Smooth muscle cell (in vitro differentiated cells): Measurements from ENCODE around the gene AGAP3. TPM values are rescaled to one million over a fixed set of nuclear protein-coding genes. Genes with fewer than 3 reads are reported as not detected.
A peak's percentile ranks its signal among the peaks of the same experiment; 100 is the strongest.

ENCODE experiments used
- DNase-seq: peaks from one replicate; lab custom pipeline; 2025; ENCODE audit not compliant: unreplicated experiment; lab: John Stamatoyannopoulos, UW
- H2AFZ ChIP-seq: fragments of 200-600 bp; sonication (generic); 2 replicates; pipeline ENCODE4 v1.6.0; 2016; ENCODE audit warnings: antibody characterized with exemption, low read depth, mild to moderate bottlenecking
- H3F3A ChIP-seq: fragments of 200-600 bp; sonication (generic); 2 replicates; pipeline ENCODE4 v1.6.0; 2017; ENCODE audit warnings: antibody characterized with exemption, low read depth
- H3K27ac ChIP-seq: fragments of 200-600 bp; sonication (generic); 2 replicates; pipeline ENCODE4 v1.5.1; 2016; ENCODE audit warnings: low read depth, mild to moderate bottlenecking
- H3K27me3 ChIP-seq: fragments of 200-600 bp; sonication (generic); 2 replicates; pipeline ENCODE4 v1.6.1; 2016; ENCODE audit warnings: low read depth, mild to moderate bottlenecking
- H3K36me3 ChIP-seq: fragments of 200-600 bp; sonication (generic); 2 replicates; pipeline ENCODE4 v1.5.1; 2016; ENCODE audit warnings: low read depth
- H3K4me1 ChIP-seq: fragments of 200-600 bp; sonication (generic); 2 replicates; pipeline ENCODE4 v1.5.1; 2016; ENCODE audit warnings: low read depth
- H3K4me2 ChIP-seq: fragments of 200-600 bp; sonication (generic); 2 replicates; pipeline ENCODE4 v1.6.0; 2016; ENCODE audit warnings: mild to moderate bottlenecking
- H3K4me3 ChIP-seq: fragments of 200-600 bp; sonication (generic); 2 replicates; pipeline ENCODE4 v1.5.1; 2016; ENCODE audit warnings: mild to moderate bottlenecking
- H3K79me2 ChIP-seq: fragments of 200-600 bp; sonication (generic); 2 replicates; pipeline ENCODE4 v1.6.0; 2016; ENCODE audit warnings: low read depth, mild to moderate bottlenecking
- H3K9ac ChIP-seq: fragments of 200-600 bp; sonication (generic); 2 replicates; pipeline ENCODE4 v1.6.0; 2016; ENCODE audit warnings: low read depth
- H3K9me3 ChIP-seq: fragments of 200-600 bp; sonication (generic); replicated peaks from 2 replicates; pipeline ENCODE4 v1.5.1; 2016; ENCODE audit warnings: low read depth
- H4K20me1 ChIP-seq: fragments of 200-600 bp; sonication (generic); 2 replicates; pipeline ENCODE4 v1.6.0; 2016; ENCODE audit warnings: low read depth
- CTCF ChIP-seq: fragments of 200-600 bp; sonication (generic); IDR thresholded peaks from 2 replicates; pipeline ENCODE4 v1.5.1; 2017; ENCODE audit warnings: borderline replicate concordance, mild to moderate bottlenecking, antibody characterized with exemption; ENCODE audit not compliant: insufficient read depth, poor library complexity, severe bottlenecking
- WGBS: methylation state at CpG from one replicate; pipeline ENCODE4 v1.1.7; 2016; ENCODE audit warnings: low lambda C conversion rate; 5-methylcytosine and 5-hydroxymethylcytosine counted together
- polyA plus RNA-seq: library from polyadenylated mRNA; unstranded; fragments of >200 nt; fragmentation: Nextera tagmentation; extraction: Ambion mirVana; gene quantifications from 2 replicates; pipeline ENCODE4 v1.2.1, GENCODE V29; 2016
- total RNA-seq: library from RNA; depleted of rRNA; stranded (reverse); fragments of >200 nt; gene quantifications from 2 replicates; pipeline ENCODE4 v1.2.3, GENCODE V29; 2014

The AGAP3 gene
- total and polyA plus RNA-seq, 2 experiments from 2014 or later, result 29.8 to 51.4 TPM

GRCh38 chr7:151080067-151080521, 6.2 kb upstream of the AGAP3 start:
- no peaks in the 10 kb centered on the region for H3K9me3 ChIP-seq
- no peak for TF ChIP-seq CTCF
- H2AFZ ChIP-seq, result peak overlapping the region; percentile 77
- H4K20me1 ChIP-seq, result peaks cover 21% of the 10 kb centered on the region
- peak overlapping the region; percentile 80 for H3K27ac ChIP-seq
- peak overlapping the region; percentile 93 for H3K9ac ChIP-seq
- WGBS, result 1% methylated on average over 29 of the region's 31 CpGs
- DNase-seq, result no peak
- H3F3A ChIP-seq, result peaks cover 25% of the 10 kb centered on the region
- H3K4me1 ChIP-seq, result peaks cover 25% of the 10 kb centered on the region
- H3K36me3 ChIP-seq, result no peaks in the 10 kb centered on the region
- peak overlapping the region; percentile 94 for H3K4me3 ChIP-seq
- peaks cover 33% of the 10 kb centered on the region for H3K79me2 ChIP-seq
- H3K4me2 ChIP-seq, result peak overlapping the region; percentile 97
- no peaks in the 10 kb centered on the region for H3K27me3 ChIP-seq

- no peaks in the 10 kb centered on the region for H3K9me3 ChIP-seq
- H3K4me1 ChIP-seq, result peaks cover 29% of the 10 kb centered on the region
- no peak for TF ChIP-seq CTCF
- under 1% methylated on average over 53 of the region's 66 CpGs for WGBS
- H3K4me2 ChIP-seq, result peak within 1 kb of the TSS; percentile 97
- DNase-seq, result peak; percentile 64
- H3K79me2 ChIP-seq, result peaks cover 33% of the 10 kb centered on the region
- peak within 1 kb of the TSS; percentile 93 for H3K9ac ChIP-seq
- H3K36me3 ChIP-seq, result no peaks in the 10 kb centered on the region
- peak within 1 kb of the TSS; percentile 80 for H3K27ac ChIP-seq
- H2AFZ ChIP-seq, result peak within 1 kb of the TSS; percentile 77
- no peaks in the 10 kb centered on the region for H3K27me3 ChIP-seq
- H3F3A ChIP-seq, result peaks cover 30% of the 10 kb centered on the region
- H4K20me1 ChIP-seq, result peaks cover 19% of the 10 kb centered on the region
- H3K4me3 ChIP-seq, result peak within 1 kb of the TSS; percentile 94
These were observed 5.6 kb upstream of the AGAP3 start, which contains the start of gene FASTK for GRCh38 chr7:151080522-151081169. Gene FASTK, minus strand, starts transcription at chr7:151080809. Its CDS starts 43 bp downstream, at chr7:151080766.

- Histone ChIP-seq H3K4me3 (peak overlapping the region; percentile 94), H3K4me1 (peaks cover 29% of the 10 kb centered on the region), H3F3A (peaks cover 30% of the 10 kb centered on the region), H4K20me1 (peaks cover 14% of the 10 kb centered on the region), H2AFZ (no peak overlapping the region), H3K9me3 (no peaks in the 10 kb centered on the region), H3K27me3 (no peaks in the 10 kb centered on the region), H3K4me2 (peak overlapping the region; percentile 97), H3K9ac (peak overlapping the region; percentile 38), H3K36me3 (no peaks in the 10 kb centered on the region), H3K79me2 (peaks cover 33% of the 10 kb centered on the region), H3K27ac (peak overlapping the region; percentile 72)
- WGBS, result 39% methylated on average over 48 of the region's 64 CpGs
- DNase-seq, result no peak
- no peak for TF ChIP-seq CTCF
These were observed 4.8 kb upstream of the AGAP3 start for GRCh38 chr7:151081170-151082101.
